ENCODE results near the gene PSMG3.
"Not testable (repeated sequence)": the region's sequence is repeated elsewhere in the genome, so short reads cannot be mapped to it uniquely, and the experiment has no call there.

The PSMG3 gene

GRCh38 chr7:1596181-1597043 lies 26.6 kb upstream of the PSMG3 start:
- DNase-seq, result no peak

GRCh38 chr7:1595636-1596035 lies 25.8 kb upstream of the PSMG3 start:
- DNase-seq, result no peak

- no peak for DNase-seq
Measured at GRCh38 chr7:1595027-1595426, 25.2 kb upstream of the PSMG3 start.

GRCh38 chr7:1593904-1594421 lies 24.1 kb upstream of the PSMG3 start:
- no peak for DNase-seq

- DNase-seq, result no peak
Measured at GRCh38 chr7:1593091-1593866, 23.4 kb upstream of the PSMG3 start.

GRCh38 chr7:1592299-1592871 lies 22.6 kb upstream of the PSMG3 start:
- no peak for DNase-seq

- DNase-seq, result no peak
Measured at GRCh38 chr7:1591876-1592275, 22.0 kb upstream of the PSMG3 start.

GRCh38 chr7:1591396-1591795 lies 21.6 kb upstream of the PSMG3 start:
- DNase-seq, result no peak

GRCh38 chr7:1590887-1591286 lies 21.1 kb upstream of the PSMG3 start:
- no peak for DNase-seq

- DNase-seq, result no peak
Measured at GRCh38 chr7:1590476-1590875, 20.6 kb upstream of the PSMG3 start.

- DNase-seq, result no peak
Measured at GRCh38 chr7:1588978-1589377, 19.1 kb upstream of the PSMG3 start.

GRCh38 chr7:1587738-1588137 lies 17.9 kb upstream of the PSMG3 start:
- DNase-seq, result no peak

GRCh38 chr7:1586827-1587705 lies 17.2 kb upstream of the PSMG3 start:
- DNase-seq, result peak; percentile 41

- peak; percentile 46 for DNase-seq
Measured at GRCh38 chr7:1586126-1586826, 16.4 kb upstream of the PSMG3 start.

- DNase-seq, result no peak
Measured at GRCh38 chr7:1585142-1585981, 15.5 kb upstream of the PSMG3 start.

- DNase-seq, result no peak
Measured at GRCh38 chr7:1584700-1585099, 14.9 kb upstream of the PSMG3 start.

- not testable (repeated sequence) for DNase-seq
Measured at GRCh38 chr7:1583241-1583930, 13.6 kb upstream of the PSMG3 start.

- no peak for DNase-seq
Measured at GRCh38 chr7:1580422-1581030, 10.7 kb upstream of the PSMG3 start.

GRCh38 chr7:1579481-1580421 lies 9.9 kb upstream of the PSMG3 start:
- DNase-seq, result peak; percentile 67

Measured in NCI-H146 (cell line).